SK-N-MC (cell line): ENCODE measurements around the gene RALGPS1.

Experiments
- EZH2 ChIP-seq: fragments of 200-600 bp; sonication (generic); IDR thresholded peaks from one replicate; pipeline ENCODE4 v1.6.1; 2017; ENCODE audit warnings: antibody characterized with exemption
- FOXP2 ChIP-seq: optimal IDR thresholded peaks from 2 replicates; pipeline ENCODE3; 2011; ENCODE audit warnings: mild to moderate bottlenecking, moderate library complexity; ENCODE audit not compliant: insufficient read depth; ENCODE audit errors: extremely low read length, control extremely low read depth
- POLR2AphosphoS5 ChIP-seq: IDR thresholded peaks from 2 replicates; pipeline ENCODE4 v1.6.1; 2012; ENCODE audit warnings: mild to moderate bottlenecking, low read depth, low read length, borderline replicate concordance

DNA sequence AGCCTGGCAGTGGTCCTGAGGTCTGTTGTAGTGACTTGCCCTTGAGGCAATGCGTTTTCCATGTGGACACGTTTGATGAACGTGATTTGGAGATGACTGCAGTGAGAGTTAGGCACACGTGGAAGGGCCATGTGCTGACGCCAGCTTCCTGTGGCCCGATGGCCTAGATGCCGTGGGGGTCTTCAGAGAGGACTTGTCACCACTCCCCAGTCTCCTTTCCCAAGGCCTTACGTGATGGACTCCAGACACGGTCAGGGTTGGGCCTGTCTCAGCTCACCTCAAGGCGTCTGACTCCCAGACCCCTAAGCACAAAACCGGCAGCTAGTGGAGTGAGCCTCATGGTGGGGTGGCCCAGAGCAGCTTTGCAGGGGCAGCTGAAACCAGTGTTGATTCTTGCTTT is 115.0 kb downstream of the RALGPS1 start:
- TF ChIP-seq POLR2AphosphoS5 (no peak), EZH2 (no peak), FOXP2 (no peak)
